RWPE2 (cell line): ENCODE results near the gene CDH10.

ENCODE experiments used
- ATAC-seq: fragments of 200-7000 bp; cut with Tn5 transposase; 3 replicates; pipeline ENCODE4 v1.9.1; 2021; ENCODE audit warnings: low read depth
- DNase-seq: peaks from one replicate; pipeline ENCODE4 v3.0.0-alpha.2; 2020; ENCODE audit warnings: low spot score
- H3K27ac ChIP-seq: fragments of 450-650 bp; 2 replicates; pipeline ENCODE4 v1.5.1; 2017; ENCODE audit warnings: mild to moderate bottlenecking; ENCODE audit not compliant: poor library complexity, severe bottlenecking
- H3K27me3 ChIP-seq: fragments of 250-450 bp; sonication (Bioruptor Pico); 2 replicates; pipeline ENCODE4 v1.5.1; 2021; ENCODE audit warnings: mild to moderate bottlenecking, moderate library complexity; ENCODE audit not compliant: insufficient read depth, poor library complexity, severe bottlenecking
- H3K36me3 ChIP-seq: fragments of 250-450 bp; sonication (Bioruptor Pico); 2 replicates; pipeline ENCODE4 v1.5.1; 2020; ENCODE audit warnings: low read depth, mild to moderate bottlenecking, moderate library complexity
- H3K4me1 ChIP-seq: fragments of 250-450 bp; sonication (Bioruptor Pico); 2 replicates; pipeline ENCODE4 v1.5.1; 2021; ENCODE audit warnings: mild to moderate bottlenecking, moderate library complexity; ENCODE audit not compliant: insufficient read depth, poor library complexity, severe bottlenecking
- H3K4me3 ChIP-seq: fragments of 250-450 bp; sonication (Bioruptor Pico); 2 replicates; pipeline ENCODE4 v1.5.1; 2021; ENCODE audit warnings: mild to moderate bottlenecking, moderate library complexity; ENCODE audit not compliant: severe bottlenecking
- H3K9me3 ChIP-seq: fragments of 250-450 bp; sonication (Bioruptor Pico); 2 replicates; pipeline ENCODE4 v1.5.1; 2021; ENCODE audit warnings: mild to moderate bottlenecking, moderate library complexity; ENCODE audit not compliant: severe bottlenecking
- TF ChIP-seq, protein P1 (sequence below): fragments of 450-650 bp; IDR thresholded peaks from one replicate; pipeline ENCODE4 v1.5.1; 2017; ENCODE audit warnings: mild to moderate bottlenecking, moderate library complexity; ENCODE audit not compliant: poor library complexity, severe bottlenecking

The CDH10 gene

DNA sequence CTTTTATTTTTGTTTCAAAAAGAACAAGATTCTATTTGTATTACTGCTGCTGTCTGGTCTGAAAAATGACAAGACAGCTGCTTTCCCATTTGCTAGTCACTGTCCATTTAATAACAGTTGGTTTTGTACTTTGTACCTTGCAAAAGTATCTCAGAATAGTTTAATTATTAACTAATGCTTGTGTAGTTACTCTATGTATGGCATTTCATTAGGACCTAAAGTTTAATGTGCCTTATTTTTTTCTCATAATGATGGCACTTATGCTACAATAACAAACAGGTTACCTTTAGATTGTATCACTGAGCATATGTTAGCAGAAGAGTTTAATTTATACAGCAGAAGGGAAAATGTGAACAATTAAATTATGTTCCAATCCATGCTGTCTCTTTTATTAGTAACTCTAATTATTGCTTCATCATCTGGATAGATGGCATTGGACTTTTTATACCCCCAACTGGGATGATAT lies 134.2 kb downstream of the CDH10 start:
- DNase-seq (no peak), ATAC-seq (no peak)
- no peaks in the 10 kb centered on the region for H3K4me1 ChIP-seq
- no peak overlapping the region for H3K4me3 ChIP-seq
- H3K27me3 ChIP-seq: no peaks in the 10 kb centered on the region
- no peaks in the 10 kb centered on the region for H3K9me3 ChIP-seq
- TF ChIP-seq, protein P1, sequence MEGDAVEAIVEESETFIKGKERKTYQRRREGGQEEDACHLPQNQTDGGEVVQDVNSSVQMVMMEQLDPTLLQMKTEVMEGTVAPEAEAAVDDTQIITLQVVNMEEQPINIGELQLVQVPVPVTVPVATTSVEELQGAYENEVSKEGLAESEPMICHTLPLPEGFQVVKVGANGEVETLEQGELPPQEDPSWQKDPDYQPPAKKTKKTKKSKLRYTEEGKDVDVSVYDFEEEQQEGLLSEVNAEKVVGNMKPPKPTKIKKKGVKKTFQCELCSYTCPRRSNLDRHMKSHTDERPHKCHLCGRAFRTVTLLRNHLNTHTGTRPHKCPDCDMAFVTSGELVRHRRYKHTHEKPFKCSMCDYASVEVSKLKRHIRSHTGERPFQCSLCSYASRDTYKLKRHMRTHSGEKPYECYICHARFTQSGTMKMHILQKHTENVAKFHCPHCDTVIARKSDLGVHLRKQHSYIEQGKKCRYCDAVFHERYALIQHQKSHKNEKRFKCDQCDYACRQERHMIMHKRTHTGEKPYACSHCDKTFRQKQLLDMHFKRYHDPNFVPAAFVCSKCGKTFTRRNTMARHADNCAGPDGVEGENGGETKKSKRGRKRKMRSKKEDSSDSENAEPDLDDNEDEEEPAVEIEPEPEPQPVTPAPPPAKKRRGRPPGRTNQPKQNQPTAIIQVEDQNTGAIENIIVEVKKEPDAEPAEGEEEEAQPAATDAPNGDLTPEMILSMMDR: no peak
- no peaks in the 10 kb centered on the region for H3K36me3 ChIP-seq
- no peak overlapping the region for H3K27ac ChIP-seq

DNA sequence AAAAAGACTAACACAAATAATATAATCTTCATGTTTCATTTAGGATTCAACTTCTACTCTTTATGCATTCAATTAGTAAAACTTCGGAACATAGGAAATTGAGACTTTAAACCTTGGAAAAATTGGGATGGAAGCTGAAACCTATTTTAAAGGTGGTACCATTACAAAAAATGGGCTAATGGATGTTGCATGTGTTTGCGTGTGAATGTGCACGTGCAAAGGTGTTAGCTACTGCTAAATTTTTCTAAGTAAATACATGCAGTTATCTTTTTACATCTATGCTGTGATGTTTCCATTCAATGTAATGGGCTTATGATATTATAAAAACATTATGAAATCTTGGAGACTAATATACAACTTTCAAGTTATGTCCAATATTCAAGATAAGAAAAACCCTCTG lies 134.8 kb downstream of the CDH10 start:
- no peak for DNase-seq
- Histone ChIP-seq H3K27ac (no peak overlapping the region), H3K4me1 (no peaks in the 10 kb centered on the region), H3K27me3 (no peaks in the 10 kb centered on the region), H3K36me3 (no peaks in the 10 kb centered on the region), H3K9me3 (no peaks in the 10 kb centered on the region), H3K4me3 (no peak overlapping the region)
- TF ChIP-seq, protein P1: no peak
- no peak for ATAC-seq

DNA sequence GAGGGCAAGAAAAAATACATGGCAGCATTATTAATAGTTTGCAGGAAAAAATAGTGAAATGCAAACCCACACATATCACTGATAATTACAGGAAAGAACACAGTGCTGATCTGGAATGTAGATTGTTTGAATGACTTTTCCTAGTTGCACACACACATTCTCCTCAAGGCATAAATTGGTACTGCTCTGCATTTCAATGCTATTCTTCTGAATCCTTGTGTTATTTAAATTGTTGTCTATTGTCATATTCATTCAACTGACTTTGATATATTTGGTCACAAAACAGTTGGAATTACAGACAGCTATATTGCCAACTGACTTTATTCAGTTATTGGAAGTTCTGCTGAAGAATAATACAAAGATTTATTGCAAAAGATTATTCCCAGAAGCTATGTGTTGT lies 139.5 kb downstream of the CDH10 start:
- Histone ChIP-seq H3K27me3 (no peaks in the 10 kb centered on the region), H3K36me3 (no peaks in the 10 kb centered on the region), H3K4me1 (no peaks in the 10 kb centered on the region), H3K9me3 (no peaks in the 10 kb centered on the region), H3K27ac (no peak overlapping the region), H3K4me3 (no peak overlapping the region)
- TF ChIP-seq, protein P1: no peak
- DNase-seq (no peak), ATAC-seq (no peak)

DNA sequence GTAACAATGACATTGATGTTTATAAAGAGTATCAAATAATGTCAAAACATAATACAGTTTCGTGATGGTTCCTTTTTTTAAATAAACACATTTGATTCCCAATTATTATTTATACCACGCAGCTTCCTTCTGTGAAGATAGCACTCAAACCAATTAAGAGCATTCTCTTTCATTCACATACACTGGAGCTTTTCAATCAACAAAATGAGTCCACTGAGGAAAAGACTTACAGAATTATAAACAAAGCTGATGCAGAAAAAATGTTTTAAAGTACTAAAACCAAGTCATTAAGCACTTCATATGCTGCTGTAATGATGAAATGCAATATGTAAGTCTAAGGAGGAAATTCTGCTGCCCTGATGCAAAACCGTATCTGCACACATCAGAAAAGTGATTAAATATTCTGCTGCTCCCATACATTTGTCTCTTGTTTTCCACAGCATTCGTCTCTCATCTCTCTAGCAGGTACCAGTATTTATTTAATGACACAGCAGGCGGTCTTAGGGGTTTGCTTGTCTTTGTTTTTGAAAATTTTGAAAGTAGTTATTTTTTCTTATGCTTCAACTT lies 147.1 kb downstream of the CDH10 start:
- ATAC-seq: no peak
- Histone ChIP-seq H3K36me3 (no peaks in the 10 kb centered on the region), H3K27ac (no peak overlapping the region), H3K4me1 (no peaks in the 10 kb centered on the region), H3K4me3 (no peak overlapping the region), H3K9me3 (peaks cover 3% of the 10 kb centered on the region), H3K27me3 (peaks cover 5% of the 10 kb centered on the region)
- TF ChIP-seq, protein P1: no peak
- no peak for DNase-seq

DNA sequence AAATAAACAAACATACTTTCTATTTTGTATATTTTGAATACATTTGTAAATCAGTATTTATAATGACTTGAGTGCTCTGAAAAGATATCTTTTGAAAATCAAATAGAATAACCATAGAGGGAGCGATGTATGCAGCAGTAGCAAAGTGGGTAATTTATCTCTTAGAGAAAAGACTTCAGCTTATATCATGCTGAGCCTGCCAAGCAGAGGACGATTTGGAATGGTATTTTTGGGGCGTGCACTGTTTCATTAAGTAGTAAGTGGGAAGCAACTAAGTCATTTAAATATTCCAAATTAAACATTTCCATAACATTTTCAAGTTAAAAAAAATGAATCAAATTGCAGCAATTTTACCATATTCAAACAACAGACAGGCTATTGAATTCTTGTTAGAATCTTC lies 147.6 kb downstream of the CDH10 start:
- Histone ChIP-seq H3K9me3 (peaks cover 3% of the 10 kb centered on the region), H3K27ac (no peak overlapping the region), H3K36me3 (no peaks in the 10 kb centered on the region), H3K4me1 (no peaks in the 10 kb centered on the region), H3K27me3 (peaks cover 5% of the 10 kb centered on the region), H3K4me3 (no peak overlapping the region)
- DNase-seq (no peak), ATAC-seq (no peak)
- TF ChIP-seq, protein P1: no peak
